Heart left ventricle (tissue), 16 donors: Measurements from ENCODE around the gene TMEM14A. TPM values are rescaled to one million over a fixed set of nuclear protein-coding genes. Genes with fewer than 3 reads are reported as not detected.
"Not testable (repeated sequence)": the region's sequence is repeated elsewhere in the genome, so short reads cannot be mapped to it uniquely, and the experiment has no call there.

Experiments used
- ATAC-seq, 4 donors: fragments of 200-7000 bp; cut with Tn5 transposase; one replicate each; pipeline ENCODE4 v1.9.1; 2020 to 2022; ENCODE audit warnings: moderate library complexity in 4 of 4, mild to moderate bottlenecking in 3 of 4, moderate number of reproducible peaks in 1 of 4
- DNase-seq, 5 donors: peaks; one replicate each; pipeline ENCODE4 v3.0.0-alpha.2; 2020
- H3K27ac ChIP-seq, 12 donors: fragments of 200-600 bp; sonication (generic) in 4 of 12; one replicate each; pipeline versions ENCODE4 v1.5.0 to v1.8.0; 2016 to 2022; ENCODE audit warnings: mild to moderate bottlenecking in 2 of 12
- H3K27me3 ChIP-seq, 9 donors: fragments of 200-600 bp; sonication (generic) in 2 of 9; one replicate each; pipeline versions ENCODE4 v1.5.1 to v1.8.0; 2016 to 2022; ENCODE audit warnings: mild to moderate bottlenecking in 3 of 9
- H3K36me3 ChIP-seq, 9 donors: fragments of 200-600 bp; sonication (generic) in 2 of 9; one replicate each; pipeline versions ENCODE4 v1.5.0 to v1.8.0; 2018 to 2022; ENCODE audit warnings: mild to moderate bottlenecking in 2 of 9
- H3K4me1 ChIP-seq, 12 donors: fragments of 200-600 bp; sonication (generic) in 4 of 12; one replicate each; pipeline versions ENCODE4 v1.5.0 to v1.8.0; 2016 to 2022; ENCODE audit warnings: mild to moderate bottlenecking in 3 of 12
- H3K4me3 ChIP-seq, 12 donors: fragments of 200-600 bp; sonication (generic) in 4 of 12; one replicate each; pipeline versions ENCODE4 v1.5.0 to v1.8.0; 2017 to 2022; ENCODE audit warnings: mild to moderate bottlenecking in 9 of 12, moderate library complexity in 4 of 12
- H3K9me3 ChIP-seq, 12 donors: fragments of 200-600 bp; sonication (generic) in 4 of 12; one replicate each; pipeline versions ENCODE4 v1.5.0 to v1.8.0; 2016 to 2022; ENCODE audit warnings: mild to moderate bottlenecking in 1 of 12
- CTCF ChIP-seq, 12 donors: fragments of 200-600 bp; sonication (generic) in 4 of 12; IDR thresholded peaks; one replicate each; pipeline versions ENCODE4 v1.5.0 to v1.8.0; 2018 to 2022; ENCODE audit warnings: antibody characterized with exemption in 12 of 12, mild to moderate bottlenecking in 5 of 12
- POLR2A ChIP-seq, 2 donors: fragments of 450-650 bp; IDR thresholded peaks; one replicate each; pipeline ENCODE4 v1.6.1; 2017; ENCODE audit warnings: antibody characterized with exemption in 2 of 2, mild to moderate bottlenecking in 2 of 2, moderate library complexity in 2 of 2
- WGBS, 4 donors: extraction: QIAGEN DNeasy Blood & Tissue Kit in 2 of 4; methylation state at CpG; one replicate each; pipeline versions ENCODE4 v1.1.5 to v1.1.7; 2013 to 2018; 5-methylcytosine and 5-hydroxymethylcytosine counted together
- intact Hi-C, 10 donors: fragments of 100-400 bp; cut with DNase I; formaldehyde crosslinking; loops; one replicate each; pipeline versions ENCODE4 v1.11.1 to v1.14.2; 2022
- polyA plus RNA-seq, 2 donors: library from polyadenylated mRNA; stranded (reverse); fragments of 200-250 nt; gene quantifications; one replicate each; pipeline ENCODE4 v1.2.3, GENCODE V29; 2013
- total RNA-seq, 9 donors: library from RNA; depleted of rRNA in 2 of 9; stranded (reverse); fragments of >200 nt in 2 of 9; fragmentation: NEBNext Ultra II Directional in 3 of 9; extraction: Animal tissue kit (Norgen Biotek cat#: 25700) in 3 of 9; gene quantifications; one replicate each; pipeline versions ENCODE4 v1.1.0 to v1.2.4, GENCODE V29; 2016 to 2023
- donor health status: ischemic (EF 13 %, LVEDD 7.1; RV severe dilation, severe dysfunction).
- donor health status: healthy with polysubstance abuse.
- donor health status: DM: no; HTN: yes; CAD: no.
- donor health status: DM: no; HTN: no; CAD: no.
- donor health status: ischemic (EF 25% LVEDD 6.9; RV normal size, moderate dysfunction).
- donor health status: ischemic (EF 25% LVEDD 5.7; RV mildly dilated, moderate dysfunction).
- donor health status: healthy.
- donor health status: DM: yes; HTN: yes; CAD: no.
- donor health status: ischemic (EF 35%, LVEDD 5.7; RV mildly dilated, moderate dysfunction).
- donor health status: nonischemic (EF 11% LVEDD 7.7; RV severe dilation, severe dysfunction).
- donor health status: DM: yes; HTN: yes; CAD: no.
- donor health status: PGD.
- donor health status: ischemic (EF 29% LVEDD 5.4; RV normal size, mild dysfunction).
- donor health status: nonischemic (EF 23%, LVEDD 6.1; RV moderate dilation, normal function).

Gene TMEM14A
- total and polyA plus RNA-seq, 11 donors, result 5.0 to 13.5 (median 8.0) TPM

GRCh38 chr6:52694404-52694803, 23.5 kb downstream of the TMEM14A start:
- intact Hi-C loops, result no loop called here
- no peaks in the 10 kb centered on the region for H3K9me3 ChIP-seq
- H3K4me1 ChIP-seq, result no peaks in the 10 kb centered on the region
- peaks cover 0 to 10% (median 0%) of the 10 kb centered on the region in 9 donors for H3K27me3 ChIP-seq
- ATAC-seq (no peak), DNase-seq (no peak)
- H3K36me3 ChIP-seq, result no peaks in the 10 kb centered on the region
- WGBS, 4 donors, result 90 to 98% (median 92%) methylated on average over 2 of the region's 2 CpGs
- no peak overlapping the region for H3K27ac ChIP-seq
- no peak overlapping the region for H3K4me3 ChIP-seq
- TF ChIP-seq CTCF (IDR thresholded peaks at IDR 0.05), result no peak
- TF ChIP-seq POLR2A (IDR thresholded peaks at IDR 0.05), result no peak

- intact Hi-C loops, result no loop called here
- Histone ChIP-seq H3K4me1 (no peaks in the 10 kb centered on the region), H3K27me3 (peaks cover 0 to 17% (median 0%) of the 10 kb centered on the region in 9 donors), H3K36me3 (no peaks in the 10 kb centered on the region), H3K9me3 (no peaks in the 10 kb centered on the region), H3K27ac (no peak overlapping the region), H3K4me3 (no peak overlapping the region)
- no peak for TF ChIP-seq CTCF (IDR thresholded peaks at IDR 0.05)
- no peak for TF ChIP-seq POLR2A (IDR thresholded peaks at IDR 0.05)
- 67 to 72% (median 69%) methylated on average over 4 of the region's 4 CpGs for WGBS, 4 donors
- ATAC-seq, result no peak
- DNase-seq, result no peak
These were observed 25.5 kb downstream of the TMEM14A start for GRCh38 chr6:52696418-52696817.

- intact Hi-C loops, result no loop called here
- TF ChIP-seq POLR2A (IDR thresholded peaks at IDR 0.05) (no peak), CTCF (IDR thresholded peaks at IDR 0.05) (no peak)
- DNase-seq (no peak), ATAC-seq (no peak)
- no peaks in the 10 kb centered on the region for H3K4me1 ChIP-seq
- WGBS, 4 donors, result 94 to 98% (median 97%) methylated on average over 2 of the region's 2 CpGs
- no peaks in the 10 kb centered on the region for H3K9me3 ChIP-seq
- no peak overlapping the region for H3K27ac ChIP-seq
- H3K27me3 ChIP-seq, result peaks cover 0 to 20% (median 0%) of the 10 kb centered on the region in 9 donors
- H3K36me3 ChIP-seq, result no peaks in the 10 kb centered on the region
- H3K4me3 ChIP-seq, result no peak overlapping the region
These were observed 27.0 kb downstream of the TMEM14A start for GRCh38 chr6:52697903-52698302.

- peaks cover 0 to 8% (median 0%) of the 10 kb centered on the region in 12 donors for H3K9me3 ChIP-seq
- H3K4me1 ChIP-seq, result peaks cover 0 to 3% (median 0%) of the 10 kb centered on the region in 12 donors
- peaks cover 0 to 11% (median 0%) of the 10 kb centered on the region in 9 donors for H3K27me3 ChIP-seq
- no peak overlapping the region for H3K4me3 ChIP-seq
- ATAC-seq (no peak), DNase-seq (no peak)
- intact Hi-C loops, result no loop called here
- no peaks in the 10 kb centered on the region for H3K36me3 ChIP-seq
- no peak overlapping the region for H3K27ac ChIP-seq
- TF ChIP-seq CTCF (IDR thresholded peaks at IDR 0.05), result no peak
- TF ChIP-seq POLR2A (IDR thresholded peaks at IDR 0.05), result no peak
These were observed 33.1 kb downstream of the TMEM14A start for GRCh38 chr6:52704060-52704459.

- H3K4me1 ChIP-seq, result not testable (repeated sequence)
- WGBS, 4 donors, result 85 to 90% (median 88%) methylated on average over 6 of the region's 6 CpGs
These were observed 34.0 kb downstream of the TMEM14A start for GRCh38 chr6:52704781-52705502.

More at GRCh38 chr6:52704781-52705502, 34.0 kb downstream of the TMEM14A start:
- H3K27ac ChIP-seq, H3K9me3 ChIP-seq, H3K36me3 ChIP-seq, DNase-seq, ATAC-seq, intact Hi-C loops, H3K4me3 ChIP-seq: not testable (repeated sequence)
- peaks cover 0 to 11% (median 0%) of the 10 kb centered on the region in 9 donors for H3K27me3 ChIP-seq
